Activated T-cell treated with anti-CD3 and anti-CD28 coated beads, Interleukin-2, amount 50 U/mL, for 72 hours (primary cell): ENCODE measurements around the gene C11orf65. TPM values are rescaled to one million over a fixed set of nuclear protein-coding genes. Genes with fewer than 3 reads are reported as not detected.
"Not testable (repeated sequence)": the region's sequence is repeated elsewhere in the genome, so short reads cannot be mapped to it uniquely, and the experiment has no call there.

ENCODE experiments used
- ATAC-seq, 2 donors: fragments of 150-1000 bp; cut with Tn5 transposase; replicated peaks in 1 of 2; 2 replicates each; pipeline ENCODE4 v1.10.0; 2021; ENCODE audit warnings: moderate library complexity in 2 of 2, mild to moderate bottlenecking in 1 of 2
- DNase-seq, 2 donors: peaks; one replicate each; pipeline ENCODE4 v3.0.0; 2021 to 2022; ENCODE audit warnings: mixed read lengths in 1 of 2
- H3K27ac Mint-ChIP-seq: one replicate; pipeline ENCODE4 v1.8.0; 2022; ENCODE audit warnings: mild to moderate bottlenecking, moderate library complexity, mixed read lengths
- H3K27me3 Mint-ChIP-seq: one replicate; pipeline ENCODE4 v1.8.0; 2022; ENCODE audit warnings: low read depth, mixed read lengths
- H3K36me3 Mint-ChIP-seq, 2 donors: one replicate each; pipeline ENCODE4 v1.8.0; 2022; ENCODE audit warnings: mixed read lengths in 2 of 2, mild to moderate bottlenecking in 1 of 2; ENCODE audit not compliant: insufficient read depth in 2 of 2
- H3K4me1 Mint-ChIP-seq: one replicate; pipeline ENCODE4 v1.8.0; 2022; ENCODE audit warnings: low read depth, mixed read lengths
- H3K4me3 Mint-ChIP-seq, 2 donors: one replicate each; pipeline ENCODE4 v1.8.0; 2022; ENCODE audit warnings: mild to moderate bottlenecking in 2 of 2, mixed read lengths in 2 of 2, moderate library complexity in 2 of 2
- H3K9me3 Mint-ChIP-seq, 2 donors: one replicate each; pipeline ENCODE4 v1.8.0; 2022; ENCODE audit warnings: mixed read lengths in 2 of 2
- total RNA-seq, 2 donors: library from RNA; stranded (reverse); gene quantifications; one replicate each; pipeline ENCODE4 v1.2.3, GENCODE V29; 2022

The C11orf65 gene
- total RNA-seq, 2 donors from 2014 or later, result 1.2 to 1.5 TPM

DNA sequence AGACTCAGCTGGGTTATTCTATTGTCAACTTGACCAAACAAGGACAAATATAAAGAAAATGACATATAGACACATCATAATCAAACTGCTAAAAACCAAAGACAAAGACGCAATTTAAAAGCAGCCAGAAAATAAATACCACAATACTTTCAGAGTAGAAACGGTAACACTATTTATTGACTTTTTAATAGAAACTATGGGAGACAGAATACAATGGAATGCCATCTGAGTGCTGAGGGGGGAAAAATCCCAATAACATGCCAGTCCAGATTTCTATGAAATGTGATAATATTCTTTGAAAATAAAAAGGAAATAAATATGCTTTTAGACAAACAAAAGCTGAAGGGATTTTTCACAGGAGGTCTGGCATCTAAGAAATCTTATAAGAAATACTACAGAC is 30.7 kb downstream of the C11orf65 start:
- H3K36me3 Mint-ChIP-seq, result peaks cover 5 to 6% of the 10 kb centered on the region in 2 donors
- no peaks in the 10 kb centered on the region for H3K4me1 Mint-ChIP-seq
- no peaks in the 10 kb centered on the region for H3K27me3 Mint-ChIP-seq
- H3K9me3 Mint-ChIP-seq, result peaks cover 3 to 5% of the 10 kb centered on the region in 2 donors
- ATAC-seq (no peak), DNase-seq (no peak)
- H3K4me3 Mint-ChIP-seq, result no peak overlapping the region
- H3K27ac Mint-ChIP-seq, result no peak overlapping the region

- Mint-ChIP-seq H3K4me3 (no peak overlapping the region), H3K27ac (no peak overlapping the region), H3K9me3 (no peaks in the 10 kb centered on the region), H3K36me3 (peaks cover 2 to 3% of the 10 kb centered on the region in 2 donors), H3K4me1 (no peaks in the 10 kb centered on the region), H3K27me3 (no peaks in the 10 kb centered on the region)
- ATAC-seq (no peak), DNase-seq (no peak)
Observed at GRCh38 chr11:108435066-108435465, 32.3 kb downstream of the C11orf65 start.

DNA sequence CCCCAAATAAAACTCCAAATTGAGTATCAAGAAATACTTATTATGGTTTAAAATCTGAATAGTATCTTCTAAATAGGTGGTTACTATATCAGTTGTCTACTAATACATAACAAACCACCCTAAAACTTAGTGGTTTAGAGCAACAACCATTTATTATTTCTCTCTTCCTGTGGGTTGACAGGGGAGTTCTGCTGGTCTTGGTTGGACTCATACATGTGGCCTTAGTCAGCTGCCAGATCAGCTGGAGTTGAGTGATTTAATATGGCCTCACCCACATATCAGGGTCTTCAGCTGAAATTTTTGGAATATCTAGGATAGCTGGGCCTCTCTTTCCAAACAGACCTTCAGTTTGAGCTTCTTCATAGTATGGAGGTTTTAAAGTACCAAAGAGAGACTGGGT is 34.5 kb downstream of the C11orf65 start:
- DNase-seq (no peak), ATAC-seq (no peak)
- Mint-ChIP-seq H3K4me3 (no peak overlapping the region), H3K36me3 (peaks cover 2 to 3% of the 10 kb centered on the region in 2 donors), H3K27ac (no peak overlapping the region), H3K27me3 (no peaks in the 10 kb centered on the region), H3K9me3 (no peaks in the 10 kb centered on the region), H3K4me1 (no peaks in the 10 kb centered on the region)

DNA sequence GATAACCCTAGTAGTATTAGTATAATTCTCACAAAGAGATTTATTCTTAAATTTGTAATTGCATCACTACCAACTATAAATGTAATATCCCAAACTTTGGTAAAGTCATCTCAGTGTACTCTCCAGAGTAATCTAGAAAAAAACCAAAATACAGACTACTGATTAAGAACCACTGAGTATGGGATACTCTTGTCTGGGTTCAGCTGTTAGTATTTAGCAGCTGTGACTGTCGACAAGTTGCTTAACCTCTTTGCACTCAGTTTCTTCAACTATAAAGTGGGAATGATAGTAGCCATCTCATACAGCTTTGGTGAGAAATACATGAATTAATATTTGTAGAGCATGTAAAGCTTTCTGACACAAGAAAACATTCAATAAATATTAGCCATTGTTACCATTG is 35.3 kb downstream of the C11orf65 start:
- H3K36me3 Mint-ChIP-seq, result peaks cover 2 to 3% of the 10 kb centered on the region in 2 donors
- ATAC-seq, result no peak
- no peak overlapping the region for H3K4me3 Mint-ChIP-seq

GRCh38 chr11:108431370-108431769 is 36.0 kb downstream of the C11orf65 start:
- peaks cover 0 to 3% of the 10 kb centered on the region in 2 donors for H3K36me3 Mint-ChIP-seq
- H3K4me3 Mint-ChIP-seq, result no peak overlapping the region
- H3K27me3 Mint-ChIP-seq, result no peaks in the 10 kb centered on the region
- H3K4me1 Mint-ChIP-seq, result no peaks in the 10 kb centered on the region
- DNase-seq (no peak), ATAC-seq (no peak)
- H3K27ac Mint-ChIP-seq, result no peak overlapping the region
- no peaks in the 10 kb centered on the region for H3K9me3 Mint-ChIP-seq

More for the DNA sequence above, 35.3 kb downstream of the C11orf65 start:
- no peaks in the 10 kb centered on the region for H3K9me3 Mint-ChIP-seq
- no peaks in the 10 kb centered on the region for H3K4me1 Mint-ChIP-seq
- H3K27me3 Mint-ChIP-seq, result no peaks in the 10 kb centered on the region
- no peak overlapping the region for H3K27ac Mint-ChIP-seq
- DNase-seq, result no peak

GRCh38 chr11:108417551-108417950 is 49.8 kb downstream of the C11orf65 start:
- H3K36me3 Mint-ChIP-seq, H3K9me3 Mint-ChIP-seq, ATAC-seq, H3K27me3 Mint-ChIP-seq, H3K4me1 Mint-ChIP-seq, H3K4me3 Mint-ChIP-seq, H3K27ac Mint-ChIP-seq: not testable (repeated sequence)
- DNase-seq, result peak; percentile 4 to 14

GRCh38 chr11:108414958-108415357 is 52.4 kb downstream of the C11orf65 start:
- Mint-ChIP-seq H3K4me3 (no peak overlapping the region), H3K9me3 (no peaks in the 10 kb centered on the region), H3K4me1 (no peaks in the 10 kb centered on the region)

DNA sequence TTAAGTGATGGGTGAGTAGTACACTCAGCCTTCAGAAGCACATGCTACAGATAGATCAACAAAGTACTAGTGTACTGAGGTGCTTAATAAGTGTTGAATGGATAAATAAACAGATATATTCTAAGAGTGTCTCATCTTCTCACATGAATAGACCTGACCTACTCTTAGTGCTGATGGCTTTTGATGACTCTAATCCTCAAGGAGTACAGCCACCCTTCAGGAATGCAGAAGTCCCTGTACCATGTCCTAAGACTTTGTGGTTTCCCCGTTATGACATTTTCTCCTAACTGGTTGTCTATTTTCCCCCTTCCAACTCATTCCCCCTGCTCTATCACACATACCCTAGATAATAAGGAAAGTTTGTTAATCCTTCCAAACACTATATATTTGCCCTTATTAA is 61.6 kb downstream of the C11orf65 start:
- H3K4me3 Mint-ChIP-seq, result no peak overlapping the region
- no peaks in the 10 kb centered on the region for H3K9me3 Mint-ChIP-seq

More at GRCh38 chr11:108414958-108415357, 52.4 kb downstream of the C11orf65 start:
- Mint-ChIP-seq H3K36me3 (no peaks in the 10 kb centered on the region), H3K27ac (no peak overlapping the region), H3K27me3 (no peaks in the 10 kb centered on the region)
- DNase-seq (no peak), ATAC-seq (no peak)

GRCh38 chr11:108403052-108403451 is 64.3 kb downstream of the C11orf65 start:
- Mint-ChIP-seq H3K4me1 (no peaks in the 10 kb centered on the region), H3K4me3 (no peak overlapping the region), H3K27ac (no peak overlapping the region), H3K27me3 (no peaks in the 10 kb centered on the region), H3K36me3 (no peaks in the 10 kb centered on the region), H3K9me3 (no peaks in the 10 kb centered on the region)
- ATAC-seq (no peak), DNase-seq (no peak)

More for the DNA sequence above, 61.6 kb downstream of the C11orf65 start:
- no peaks in the 10 kb centered on the region for H3K36me3 Mint-ChIP-seq
- H3K4me1 Mint-ChIP-seq, result no peaks in the 10 kb centered on the region
- no peaks in the 10 kb centered on the region for H3K27me3 Mint-ChIP-seq
- DNase-seq (no peak), ATAC-seq (no peak)
- H3K27ac Mint-ChIP-seq, result no peak overlapping the region

- H3K36me3 Mint-ChIP-seq, result no peaks in the 10 kb centered on the region
- no peak overlapping the region for H3K4me3 Mint-ChIP-seq
- H3K27me3 Mint-ChIP-seq, result no peaks in the 10 kb centered on the region
- H3K9me3 Mint-ChIP-seq, result no peaks in the 10 kb centered on the region
- no peaks in the 10 kb centered on the region for H3K4me1 Mint-ChIP-seq
- DNase-seq (no peak), ATAC-seq (no peak)
- H3K27ac Mint-ChIP-seq, result no peak overlapping the region
Observed at GRCh38 chr11:108402241-108402640, 65.1 kb downstream of the C11orf65 start.

- H3K9me3 Mint-ChIP-seq, result no peaks in the 10 kb centered on the region
- DNase-seq (no peak), ATAC-seq (no peak)
- H3K36me3 Mint-ChIP-seq, result no peaks in the 10 kb centered on the region
- no peaks in the 10 kb centered on the region for H3K27me3 Mint-ChIP-seq
- no peak overlapping the region for H3K4me3 Mint-ChIP-seq
- no peak overlapping the region for H3K27ac Mint-ChIP-seq
- no peaks in the 10 kb centered on the region for H3K4me1 Mint-ChIP-seq
Observed at GRCh38 chr11:108398439-108398838, 68.9 kb downstream of the C11orf65 start.

DNA sequence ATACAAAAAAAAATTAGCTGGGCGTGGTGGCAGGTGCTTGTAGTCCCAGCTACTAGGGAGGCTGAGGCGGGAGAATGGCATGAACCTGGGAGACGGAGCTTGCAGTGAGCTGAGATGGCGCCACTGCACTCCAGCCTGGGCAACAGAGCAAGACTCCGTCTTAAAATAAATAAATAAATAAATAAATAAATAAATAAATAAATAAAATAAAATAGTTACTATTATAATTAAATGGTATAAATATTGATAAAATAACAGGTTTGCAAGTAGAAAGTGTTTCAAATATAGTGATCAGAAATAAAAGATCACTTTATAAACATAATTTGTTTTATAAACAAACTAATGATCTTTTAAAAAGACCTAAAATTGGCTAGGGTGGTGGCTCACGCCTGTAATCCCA is 70.7 kb downstream of the C11orf65 start:
- not testable (repeated sequence) for H3K27ac Mint-ChIP-seq, DNase-seq, ATAC-seq, H3K27me3 Mint-ChIP-seq, H3K4me3 Mint-ChIP-seq, H3K36me3 Mint-ChIP-seq, H3K4me1 Mint-ChIP-seq, H3K9me3 Mint-ChIP-seq

GRCh38 chr11:108394744-108395284 is 72.5 kb downstream of the C11orf65 start:
- Mint-ChIP-seq H3K4me3 (no peak overlapping the region), H3K36me3 (no peaks in the 10 kb centered on the region), H3K27me3 (no peaks in the 10 kb centered on the region), H3K27ac (no peak overlapping the region), H3K4me1 (no peaks in the 10 kb centered on the region), H3K9me3 (no peaks in the 10 kb centered on the region)
- ATAC-seq (no peak), DNase-seq (no peak)

- Mint-ChIP-seq H3K36me3 (no peaks in the 10 kb centered on the region), H3K9me3 (no peaks in the 10 kb centered on the region), H3K4me3 (no peak overlapping the region), H3K27me3 (no peaks in the 10 kb centered on the region), H3K4me1 (no peaks in the 10 kb centered on the region), H3K27ac (no peak overlapping the region)
- DNase-seq (no peak), ATAC-seq (no peak)
Observed at GRCh38 chr11:108393046-108393445, 74.3 kb downstream of the C11orf65 start.
